Loucy (cell line): ENCODE measurements around the gene LPIN1.

Experiments used
- CTCF ChIP-seq: fragments of 200-600 bp; sonication (generic); conservative IDR thresholded peaks from 2 replicates; pipeline ENCODE4 v1.5.1; 2014; ENCODE audit warnings: mild to moderate bottlenecking, antibody characterized with exemption, low read length
- EZH2phosphoT487 ChIP-seq: fragments of 200-600 bp; IDR thresholded peaks from 2 replicates; pipeline ENCODE4 v1.6.1; 2018; ENCODE audit warnings: antibody characterized with exemption, mild to moderate bottlenecking, moderate library complexity, borderline replicate concordance

GRCh38 chr2:11821705-11822104, 75.3 kb downstream of the LPIN1 start:
- no peak for TF ChIP-seq CTCF
- no peak for TF ChIP-seq EZH2phosphoT487
